A549 (cell line): ENCODE measurements around the gene EIF4G3. TPM values are rescaled to one million over a fixed set of nuclear protein-coding genes. Genes with fewer than 3 reads are reported as not detected.

Experiments used
- ATAC-seq, 2 experiments: fragments of 200-7000 bp in 1 of 2; fragments of >200 bp in 1 of 2; cut with Nextera tagmentation in 1 of 2; cut with Tn5 transposase in 1 of 2; 3 replicates each; pipeline versions ENCODE4 v1.8.0 to v1.9.1; 2018 to 2020; ENCODE audit warnings: mild to moderate bottlenecking in 1 of 2, moderate library complexity in 1 of 2
- CTCF ChIA-PET: fragments of 300-600 bp; sonication (Branson Sonifier 250); formaldehyde crosslinking; extraction: SDS; loops from one replicate; lab custom pipeline; 2021; ENCODE audit warnings: antibody characterized with exemption, inconsistent platforms; lab: Yijun Ruan, JAX
- POLR2A ChIA-PET: fragments of 350-600 bp; formaldehyde crosslinking; extraction: SDS; loops from one replicate; lab custom pipeline; 2021; ENCODE audit warnings: antibody characterized with exemption, inconsistent platforms; lab: Yijun Ruan, JAX
- DNase-seq, 2 experiments: peaks; one replicate each; pipeline versions ENCODE4 v3.0.0 to v3.0.0-alpha.2; 2011 to 2016; ENCODE audit warnings: low read depth in 1 of 2, low spot score in 1 of 2
- FAIRE-seq: peaks from 2 replicates; lab custom pipeline; 2011; peaks lifted over from hg19 to GRCh38; lab: Jason Lieb, UNC
- H3K27ac ChIP-seq, 2 experiments: fragments of >200 bp; sonication (Bioruptor Twin); formaldehyde crosslinking; 3 replicates each; pipeline ENCODE4 v1.5.1; 2016 to 2017
- H3K4me1 ChIP-seq: fragments of >200 bp; sonication (Bioruptor Twin); formaldehyde crosslinking; 3 replicates; pipeline ENCODE4 v1.6.1; 2016
- H3K4me2 ChIP-seq: fragments of >200 bp; sonication (Bioruptor Twin); formaldehyde crosslinking; 3 replicates; pipeline ENCODE4 v1.6.1; 2016
- H3K4me3 ChIP-seq: fragments of >200 bp; sonication (Bioruptor Twin); formaldehyde crosslinking; 3 replicates; pipeline ENCODE4 v1.5.1; 2016
- H3K9me3 ChIP-seq: fragments of >200 bp; sonication (Bioruptor Twin); formaldehyde crosslinking; 3 replicates; pipeline ENCODE4 v1.6.1; 2016
- BHLHE40 ChIP-seq: IDR thresholded peaks from 2 replicates; pipeline ENCODE4 v1.6.1; 2012; ENCODE audit warnings: low read depth, low read length, inconsistent platforms
- CEBPB ChIP-seq, 2 experiments: fragments of >200 bp in 1 of 2; sonication (Bioruptor Twin) in 1 of 2; formaldehyde crosslinking in 1 of 2; IDR thresholded peaks; 2 replicates each; pipeline ENCODE4 v1.6.1; 2012 to 2016
- CHD2 ChIP-seq: fragments of 150-350 bp; IDR thresholded peaks from 2 replicates; pipeline ENCODE4 v1.6.1; 2014; ENCODE audit warnings: low read length; ENCODE audit not compliant: partially characterized antibody
- CHD4 ChIP-seq: fragments of 200-600 bp; sonication (generic); IDR thresholded peaks from 2 replicates; pipeline ENCODE4 v1.6.1; 2016; ENCODE audit warnings: antibody characterized with exemption, mild to moderate bottlenecking, borderline replicate concordance
- E2F6 ChIP-seq: IDR thresholded peaks from 2 replicates; pipeline ENCODE4 v1.6.1; 2012; ENCODE audit warnings: low read depth, borderline replicate concordance
- EHF ChIP-seq: fragments of 250-450 bp; sonication (Bioruptor Pico); IDR thresholded peaks from 2 replicates; pipeline ENCODE4 v1.5.0; 2020; ENCODE audit warnings: mild to moderate bottlenecking
- EP300 ChIP-seq, 2 experiments: fragments of >200 bp; sonication (Bioruptor Twin); formaldehyde crosslinking; IDR thresholded peaks; 2 replicates in 1 of 2; 3 replicates in 1 of 2; pipeline ENCODE4 v1.6.1; 2016 to 2017
- FOSL2 ChIP-seq, 2 experiments: fragments of 450-650 bp in 1 of 2; fragments of >200 bp in 1 of 2; sonication (Bioruptor Twin) in 1 of 2; formaldehyde crosslinking; IDR thresholded peaks; 2 replicates each; pipeline versions ENCODE4 v1.5.0 to v1.6.1; 2016 to 2020; ENCODE audit warnings: mild to moderate bottlenecking in 1 of 2, moderate library complexity in 1 of 2
- FOXS1 ChIP-seq: fragments of 250-450 bp; sonication (Bioruptor Pico); IDR thresholded peaks from 2 replicates; pipeline ENCODE4 v1.5.0; 2020; ENCODE audit warnings: mild to moderate bottlenecking, moderate library complexity
- GATA3 ChIP-seq: IDR thresholded peaks from 2 replicates; pipeline ENCODE4 v1.6.1; 2012; ENCODE audit warnings: borderline replicate concordance
- HEYL ChIP-seq: fragments of 250-450 bp; sonication (Bioruptor Pico); IDR thresholded peaks from 2 replicates; pipeline ENCODE4 v1.8.0; 2021; ENCODE audit warnings: mild to moderate bottlenecking, moderate library complexity
- HMGXB4 ChIP-seq: fragments of 250-450 bp; sonication (Bioruptor Pico); IDR thresholded peaks from 2 replicates; pipeline ENCODE4 v1.5.0; 2021; ENCODE audit warnings: mild to moderate bottlenecking, moderate library complexity, borderline replicate concordance
- KDM1A ChIP-seq: fragments of 200-600 bp; sonication (generic); IDR thresholded peaks from 2 replicates; pipeline ENCODE4 v1.6.1; 2016; ENCODE audit warnings: low read depth, mild to moderate bottlenecking
- KDM5A ChIP-seq: fragments of 200-600 bp; sonication (generic); IDR thresholded peaks from 2 replicates; pipeline ENCODE4 v1.6.1; 2016; ENCODE audit warnings: antibody characterized with exemption, mild to moderate bottlenecking
- MAFK ChIP-seq: fragments of 450-650 bp; IDR thresholded peaks from 2 replicates; pipeline ENCODE4 v1.6.1; 2014; ENCODE audit not compliant: partially characterized antibody
- MYC ChIP-seq: IDR thresholded peaks from 2 replicates; pipeline ENCODE4 v1.6.1; 2012; ENCODE audit warnings: mild to moderate bottlenecking, inconsistent platforms, low read length, improper control_type of control experiment, borderline replicate concordance
- NPAS2 ChIP-seq: fragments of 250-450 bp; sonication (Bioruptor Pico); IDR thresholded peaks from 2 replicates; pipeline ENCODE4 v1.8.0; 2022; ENCODE audit warnings: mild to moderate bottlenecking, moderate library complexity, borderline replicate concordance
- NR3C1 ChIP-seq: fragments of >200 bp; sonication (Bioruptor Twin); formaldehyde crosslinking; IDR thresholded peaks from 3 replicates; pipeline ENCODE4 v1.6.1; 2017
- PHF8 ChIP-seq: fragments of 200-600 bp; sonication (generic); IDR thresholded peaks from 2 replicates; pipeline ENCODE4 v1.6.1; 2016; ENCODE audit warnings: low read depth, mild to moderate bottlenecking, antibody characterized with exemption, moderate library complexity, borderline replicate concordance
- POLR2A ChIP-seq: IDR thresholded peaks from 2 replicates; pipeline ENCODE4 v1.6.1; 2012; ENCODE audit warnings: mild to moderate bottlenecking, low read length
- SREBF2 ChIP-seq: fragments of 450-650 bp; IDR thresholded peaks from 2 replicates; pipeline ENCODE4 v1.6.1; 2014; ENCODE audit warnings: mild to moderate bottlenecking, moderate library complexity
- TFCP2L1 ChIP-seq: fragments of 250-450 bp; sonication (Bioruptor Pico); IDR thresholded peaks from 2 replicates; pipeline ENCODE4 v1.5.0; 2021; ENCODE audit warnings: mild to moderate bottlenecking
- ZNF302 ChIP-seq: fragments of 250-450 bp; sonication (Bioruptor Pico); IDR thresholded peaks from 2 replicates; pipeline ENCODE4 v1.9.0; 2021; ENCODE audit warnings: inconsistent platforms, mild to moderate bottlenecking, moderate library complexity
- WGBS: methylation state at CpG from one replicate; pipeline ENCODE4 v1.1.6; 2017; ENCODE audit errors: missing lambda C conversion rate; 5-methylcytosine and 5-hydroxymethylcytosine counted together
- polyA plus RNA-seq, 4 experiments: library from polyadenylated mRNA; depleted of rRNA in 3 of 4; stranded (reverse); fragments of >200 nt; fragmentation: RNase III in 1 of 4; extraction: RNeasy Plus Mini Kit Qiagen cat#74134 plus additional on column Dnase treatment in 1 of 4; gene quantifications; 2 replicates in 3 of 4; 3 replicates in 1 of 4; pipeline ENCODE4 v1.2.3, GENCODE V29; 2011 to 2017

Gene EIF4G3
- polyA plus RNA-seq, 2 of the 4 experiments (the other 2 are of a cell fraction), result 25.0 to 51.3 TPM

- WGBS, result 87% methylated on average over 4 of the region's 4 CpGs
- FAIRE-seq, result no peak
- ChIA-PET POLR2A (no interaction called here), CTCF (interaction anchor here (1.2 kb wide), 1 partner anchor 74 kb away, joined by 3 read pairs; no protein-coding TSS in a partner anchor)
- Histone ChIP-seq H3K4me3 (no peak overlapping the region), H3K4me2 (no peak overlapping the region), H3K9me3 (no peaks in the 10 kb centered on the region), H3K4me1 (peaks cover 33% of the 10 kb centered on the region), H3K27ac (no peak overlapping the region)
- DNase-seq, result no peak
- TF ChIP-seq EP300 (IDR thresholded peaks at IDR 0.05) (no peak), CHD2 (no peak), E2F6 (no peak), GATA3 (no peak), CHD4 (no peak), KDM1A (no peak), FOSL2 (IDR thresholded peaks at IDR 0.05) (no peak), FOSL2 (CRISPR knock-in tag; IDR thresholded peaks at IDR 0.05) (no peak), MAFK (no peak), NPAS2 (no peak), HEYL (CRISPR knock-in tag) (no peak), KDM5A (no peak)
- no peak for ATAC-seq
These were observed 401.0 kb downstream of the EIF4G3 start for GRCh38 chr1:20775700-20776099.

GRCh38 chr1:20771780-20772179, 404.9 kb downstream of the EIF4G3 start:
- Histone ChIP-seq H3K4me1 (peaks cover 13% of the 10 kb centered on the region), H3K9me3 (no peaks in the 10 kb centered on the region), H3K4me2 (no peak overlapping the region), H3K4me3 (no peak overlapping the region), H3K27ac (no peak overlapping the region)
- DNase-seq (no peak), FAIRE-seq (no peak), ATAC-seq (no peak)
- 85% methylated on average over 3 of the region's 3 CpGs for WGBS
- TF ChIP-seq NPAS2 (no peak), KDM1A (no peak), CEBPB (IDR thresholded peaks at IDR 0.05) (0 out of 4 replicates have a peak, but pooled peaks of 1 of the 2 experiments have one; percentile 3)
- ChIA-PET POLR2A (interaction anchor here (0.6 to 1.0 kb wide), 2 partner anchors 11 to 15 kb away, joined by 3 to 4 read pairs; no protein-coding TSS in a partner anchor), CTCF (no interaction called here)

GRCh38 chr1:20770314-20771087, 406.2 kb downstream of the EIF4G3 start:
- Histone ChIP-seq H3K4me1 (peaks cover 4% of the 10 kb centered on the region; the same call in 2 of the 3 replicates), H3K27ac (no peak overlapping the region), H3K9me3 (no peaks in the 10 kb centered on the region), H3K4me2 (no peak overlapping the region), H3K4me3 (no peak overlapping the region)
- ATAC-seq (no peak), DNase-seq (no peak), FAIRE-seq (no peak)
- POLR2A ChIA-PET, result interaction anchor here (1.0 kb wide), 1 partner anchor 16 kb away, joined by 3 read pairs; the partner anchor contains the start of gene HP1BP3
- CTCF ChIA-PET, result no interaction called here
- WGBS, result 97% methylated on average over 6 of the region's 6 CpGs
- TF ChIP-seq EHF (CRISPR knock-in tag), result no peak
- TF ChIP-seq SREBF2, result no peak
- no peak for TF ChIP-seq PHF8
- TF ChIP-seq GATA3, result no peak
- no peak for TF ChIP-seq CEBPB (IDR thresholded peaks at IDR 0.05)
- TF ChIP-seq EP300 (IDR thresholded peaks at IDR 0.05), result no peak
- no peak for TF ChIP-seq NR3C1
- TF ChIP-seq HMGXB4, result no peak
- TF ChIP-seq ZNF302 (CRISPR knock-in tag), result no peak
- no peak for TF ChIP-seq MAFK
- TF ChIP-seq KDM1A, result no peak
- TF ChIP-seq FOXS1, result no peak
- TF ChIP-seq MYC, result no peak
- no peak for TF ChIP-seq FOSL2 (IDR thresholded peaks at IDR 0.05)
- TF ChIP-seq FOSL2 (CRISPR knock-in tag; IDR thresholded peaks at IDR 0.05), result no peak
- TF ChIP-seq BHLHE40, result no peak
- TF ChIP-seq POLR2A, result no peak
- no peak for TF ChIP-seq NPAS2
- TF ChIP-seq CHD4, result no peak
- TF ChIP-seq TFCP2L1 (CRISPR knock-in tag), result no peak
- no peak for TF ChIP-seq KDM5A
- TF ChIP-seq, all 56 proteins: peak for 0
